HG03139 (cell line): ENCODE results near the gene HOXA5.
A peak's percentile ranks its signal among the peaks of the same experiment; 100 is the strongest.

Experiments used
- ATAC-seq: cut with Tn5 transposase; IDR thresholded peaks from one replicate; pipeline ENCODE4 v1.9.1; 2021; ENCODE audit not compliant: unreplicated experiment

HOXA5 gene

DNA sequence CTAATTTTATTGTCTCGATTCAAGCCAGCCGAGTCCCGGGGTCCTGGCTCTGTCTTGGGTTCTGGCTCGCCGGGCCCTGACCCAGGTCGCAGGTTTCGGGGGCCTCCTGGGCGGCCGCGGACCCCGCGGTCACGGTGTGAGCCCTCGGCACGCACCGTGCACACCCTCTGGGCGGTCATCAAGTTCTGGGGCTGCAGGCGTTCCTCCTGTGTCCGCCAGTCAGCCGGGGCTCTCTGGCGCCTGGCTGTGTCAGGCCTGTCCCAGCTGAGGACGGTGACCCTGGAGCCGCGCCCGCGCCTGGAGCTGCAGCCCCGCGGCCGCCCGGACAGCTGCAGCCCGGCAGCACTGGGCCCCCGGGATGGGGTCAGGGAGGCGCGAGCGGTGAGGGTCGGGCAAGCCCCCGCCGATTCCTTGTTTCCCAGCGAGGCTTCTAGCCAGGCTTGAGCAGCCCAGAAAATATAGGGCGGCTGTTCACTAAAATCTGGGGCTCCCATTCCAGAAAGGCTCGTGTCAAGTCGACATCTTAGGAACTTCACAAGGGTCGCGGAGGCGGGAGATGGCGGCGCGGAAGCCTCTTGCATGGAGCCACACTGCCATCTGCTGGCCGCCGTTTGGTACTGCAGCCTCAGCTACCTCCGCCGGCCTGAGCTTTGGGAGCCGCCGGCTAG, 17.2 kb upstream of the HOXA5 start:
- no peak for ATAC-seq

DNA sequence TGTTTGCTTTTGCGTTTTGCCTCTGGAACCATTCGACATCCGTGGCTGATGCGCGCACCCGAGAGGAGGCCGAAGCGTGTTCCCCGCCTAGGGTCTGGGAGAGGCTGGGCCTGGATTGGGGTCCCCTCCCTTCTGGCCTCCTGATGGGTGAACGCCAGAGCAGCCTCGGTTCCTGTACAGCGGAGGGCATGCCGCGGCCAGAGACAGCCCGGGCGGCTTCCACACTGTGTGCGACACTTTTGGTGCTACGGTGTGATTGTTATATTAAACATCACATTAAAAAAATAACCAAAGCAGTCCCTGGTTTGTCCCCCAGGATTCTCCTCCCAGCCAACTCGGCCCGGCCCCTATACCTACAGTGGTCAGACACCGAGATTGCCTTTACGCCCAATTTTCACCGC, 16.7 kb upstream of the HOXA5 start:
- no peak for ATAC-seq

DNA sequence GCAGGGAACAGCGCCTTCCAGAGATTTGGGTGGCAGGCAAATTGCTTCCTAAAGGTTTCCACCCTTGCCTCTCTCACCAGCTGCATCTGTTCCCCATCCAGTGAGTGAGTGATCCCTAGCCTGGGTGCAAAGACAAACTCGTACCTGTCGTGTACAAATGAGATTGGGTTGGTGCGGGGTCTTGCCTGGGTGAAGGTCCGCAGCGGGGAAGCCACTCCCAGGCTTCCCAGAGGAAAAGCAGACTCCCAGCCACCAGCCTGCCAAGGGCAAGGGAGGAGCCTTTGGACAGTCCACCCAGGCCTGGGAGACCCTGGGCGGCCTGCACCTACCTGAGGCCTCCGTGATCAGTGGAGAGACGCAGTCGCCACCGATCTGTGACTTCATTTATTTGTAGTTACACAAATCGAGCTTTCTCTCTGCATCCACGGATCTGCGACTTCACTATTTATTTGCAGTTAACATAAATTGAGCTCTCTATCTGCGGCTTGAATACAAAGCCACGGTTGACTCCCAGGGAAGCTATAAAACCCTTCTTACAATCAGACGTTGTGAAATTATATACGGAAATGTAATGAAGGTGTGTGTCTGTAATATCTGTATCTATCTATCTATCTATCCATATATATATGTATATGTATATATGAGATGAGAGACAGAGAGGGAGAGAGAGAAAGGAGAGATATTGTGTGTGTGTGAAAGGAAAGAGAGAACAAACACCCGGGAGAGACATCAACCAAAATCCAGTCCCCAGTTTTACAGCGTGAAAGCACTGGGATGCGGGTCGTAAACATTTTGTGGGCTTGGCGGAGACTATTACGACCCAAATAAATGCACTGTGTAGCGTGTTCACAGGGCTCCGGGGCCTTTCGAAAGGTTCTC, 16.0 kb upstream of the HOXA5 start:
- no peak for ATAC-seq

DNA sequence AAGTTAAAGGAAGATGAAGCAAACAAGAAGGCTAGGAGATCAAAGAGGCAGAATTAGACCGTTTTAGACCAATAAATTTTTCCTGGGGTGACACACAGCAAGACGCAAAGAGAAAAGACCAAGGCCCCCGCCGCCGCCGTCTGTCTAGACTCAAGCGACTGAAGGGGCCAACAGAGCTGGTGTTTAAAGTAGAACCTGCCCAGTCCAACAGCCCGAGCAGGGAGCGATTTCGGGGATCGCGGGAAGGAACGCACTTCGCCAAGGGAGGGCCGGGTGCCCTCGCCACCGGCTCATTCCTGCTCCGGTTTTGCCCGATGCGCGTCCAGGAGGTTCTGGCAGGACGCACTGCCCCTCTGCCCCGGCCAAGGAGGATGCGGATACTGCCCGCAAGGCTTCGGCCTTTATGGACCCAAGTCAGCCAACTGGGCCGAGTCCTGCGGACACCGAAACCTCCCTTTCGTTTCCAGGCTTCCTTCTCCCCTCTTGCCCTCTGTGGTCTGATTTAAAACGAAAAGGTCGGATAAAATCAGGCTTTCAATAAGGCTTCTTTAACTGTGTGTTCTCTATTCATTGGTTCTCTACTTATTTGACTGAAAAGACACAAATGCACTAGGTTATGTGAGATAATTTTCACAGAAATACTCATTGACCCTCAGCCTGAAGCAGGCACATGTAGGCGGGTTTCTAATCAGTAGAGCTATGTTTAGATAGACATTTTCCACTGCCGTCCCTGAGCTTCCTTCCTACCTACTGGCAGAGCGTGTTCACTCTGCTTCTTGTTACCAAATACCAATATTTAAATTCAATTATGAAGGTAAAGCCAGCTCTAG, 15.2 kb upstream of the HOXA5 start:
- no peak for ATAC-seq

DNA sequence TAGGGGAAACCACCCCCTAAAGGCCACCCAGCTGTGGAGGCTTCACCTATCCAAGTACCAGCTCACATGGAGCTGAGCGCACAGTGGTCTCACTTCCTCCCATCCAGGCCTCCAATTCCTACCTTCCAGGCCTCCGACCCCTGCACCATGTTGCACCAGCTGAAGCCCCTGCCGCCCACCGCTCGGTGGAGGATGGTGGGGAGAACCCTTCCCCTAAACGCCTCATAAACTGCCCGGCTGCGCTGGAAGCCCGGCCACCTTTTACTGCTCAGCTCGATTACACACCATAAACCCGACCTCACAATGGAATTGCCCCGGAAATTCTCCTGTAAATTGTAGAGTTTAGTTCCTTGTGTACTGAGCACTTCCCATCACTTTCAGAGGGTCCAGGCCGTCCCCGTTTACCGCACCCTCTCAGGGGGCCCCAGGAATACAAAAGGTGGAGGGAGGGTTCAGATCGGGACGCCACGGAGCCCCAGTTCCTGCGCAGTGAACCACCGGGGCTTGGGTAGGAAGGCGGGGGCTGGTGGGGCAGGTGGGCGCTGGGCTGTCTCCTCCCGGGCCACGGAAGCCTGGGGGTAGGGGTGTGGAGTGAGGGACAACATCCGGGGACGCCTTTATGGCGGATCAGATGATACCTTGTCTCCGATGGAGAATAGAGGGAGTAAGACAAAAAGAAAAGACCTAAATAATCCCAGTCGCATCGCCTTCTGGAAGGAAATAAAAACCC, 14.4 kb upstream of the HOXA5 start:
- no peak for ATAC-seq

DNA sequence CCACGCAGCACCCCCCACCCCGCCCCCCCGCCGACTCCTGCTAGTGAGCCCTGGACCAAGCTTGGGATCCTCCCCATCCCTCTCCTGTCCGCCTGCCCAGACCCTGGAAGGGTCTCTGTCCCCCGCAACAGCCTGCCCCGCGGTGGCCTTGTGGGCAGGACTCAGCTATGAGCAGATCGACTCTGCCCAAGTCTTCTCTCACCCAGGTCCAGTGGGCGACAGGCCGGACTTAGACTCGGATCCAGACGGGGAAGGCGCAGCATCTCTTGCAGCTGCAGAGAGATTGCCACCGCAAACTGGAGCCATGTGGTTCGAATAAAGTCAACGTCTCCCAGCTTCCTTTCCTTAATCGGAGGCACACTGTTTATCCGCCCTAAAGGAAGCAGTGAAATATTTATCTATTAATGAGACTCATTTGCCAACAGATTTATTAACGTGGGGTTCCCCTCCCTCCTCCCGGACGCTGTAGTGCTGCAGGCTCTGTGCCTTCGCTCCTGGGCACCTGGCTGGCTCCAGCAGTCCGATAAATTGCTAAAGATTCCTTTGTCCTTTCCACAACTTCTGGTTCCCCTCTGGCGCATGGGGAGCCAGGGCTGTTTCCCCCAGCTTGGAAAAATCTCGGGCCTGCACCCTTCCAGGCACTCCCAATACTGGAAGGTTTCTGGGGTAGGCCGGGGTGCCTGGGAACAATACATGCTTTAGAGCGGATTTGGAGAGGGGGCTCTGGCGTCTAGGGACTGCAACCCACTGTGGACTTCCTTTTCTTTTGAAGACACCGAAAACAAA, 13.6 kb upstream of the HOXA5 start:
- no peak for ATAC-seq

DNA sequence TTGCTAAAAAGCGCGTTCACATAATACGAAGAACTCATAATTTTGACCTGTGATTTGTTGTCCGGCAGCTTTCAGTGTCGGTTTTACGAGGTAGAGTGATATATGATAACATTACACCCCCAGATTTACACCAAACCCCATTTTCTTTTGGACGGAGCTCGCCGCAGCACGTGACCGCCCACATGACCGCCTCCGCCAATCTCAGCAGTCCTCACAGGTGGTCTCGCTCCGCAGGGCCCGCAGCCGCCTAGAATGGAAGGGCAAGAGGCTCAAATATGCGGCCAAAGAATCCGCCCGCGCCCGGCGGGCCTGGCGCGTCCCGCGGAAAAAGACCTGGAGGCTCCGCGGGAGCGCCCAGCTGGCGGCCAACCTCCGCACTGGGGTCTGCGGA, 13.0 kb upstream of the HOXA5 start, which contains the start of gene HOXA7:
TSS of gene HOXA7 (minus strand) at position 168 of the 391 bp plus-strand sequence. CDS start at position 38, 130 bp downstream.
- no peak for ATAC-seq

DNA sequence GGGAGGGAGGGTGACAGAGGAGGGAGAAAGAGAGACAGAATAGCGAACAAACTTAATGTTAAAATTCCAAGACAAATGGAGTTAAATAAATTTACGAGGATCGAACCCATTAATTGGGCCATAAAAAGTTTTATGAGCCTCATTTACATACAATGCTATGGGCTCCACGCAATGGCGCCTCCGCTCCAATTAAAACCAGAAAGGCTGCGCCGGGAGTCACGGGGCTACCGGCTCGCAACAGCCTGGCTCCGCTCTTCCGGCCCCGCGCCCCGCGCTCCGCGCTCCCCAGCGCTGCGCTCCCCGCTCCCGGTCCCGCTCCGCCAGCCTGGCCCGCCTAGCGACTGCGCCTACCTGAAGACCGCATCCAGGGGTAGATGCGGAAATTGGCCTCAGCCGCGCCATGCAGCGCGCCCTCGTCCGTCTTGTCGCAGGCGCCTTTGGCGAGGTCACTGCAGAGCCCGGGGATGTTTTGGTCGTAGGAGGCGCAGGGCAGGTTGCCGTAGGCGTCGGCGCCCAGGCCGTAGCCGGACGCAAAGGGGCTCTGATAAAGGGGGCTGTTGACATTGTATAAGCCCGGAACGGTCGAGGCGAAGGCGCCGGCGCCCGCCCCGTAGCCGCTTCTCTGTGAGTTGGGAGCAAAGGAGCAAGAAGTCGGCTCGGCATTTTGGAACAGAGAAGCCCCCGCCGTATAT, 12.5 kb upstream of the HOXA5 start:
- ATAC-seq: no peak

DNA sequence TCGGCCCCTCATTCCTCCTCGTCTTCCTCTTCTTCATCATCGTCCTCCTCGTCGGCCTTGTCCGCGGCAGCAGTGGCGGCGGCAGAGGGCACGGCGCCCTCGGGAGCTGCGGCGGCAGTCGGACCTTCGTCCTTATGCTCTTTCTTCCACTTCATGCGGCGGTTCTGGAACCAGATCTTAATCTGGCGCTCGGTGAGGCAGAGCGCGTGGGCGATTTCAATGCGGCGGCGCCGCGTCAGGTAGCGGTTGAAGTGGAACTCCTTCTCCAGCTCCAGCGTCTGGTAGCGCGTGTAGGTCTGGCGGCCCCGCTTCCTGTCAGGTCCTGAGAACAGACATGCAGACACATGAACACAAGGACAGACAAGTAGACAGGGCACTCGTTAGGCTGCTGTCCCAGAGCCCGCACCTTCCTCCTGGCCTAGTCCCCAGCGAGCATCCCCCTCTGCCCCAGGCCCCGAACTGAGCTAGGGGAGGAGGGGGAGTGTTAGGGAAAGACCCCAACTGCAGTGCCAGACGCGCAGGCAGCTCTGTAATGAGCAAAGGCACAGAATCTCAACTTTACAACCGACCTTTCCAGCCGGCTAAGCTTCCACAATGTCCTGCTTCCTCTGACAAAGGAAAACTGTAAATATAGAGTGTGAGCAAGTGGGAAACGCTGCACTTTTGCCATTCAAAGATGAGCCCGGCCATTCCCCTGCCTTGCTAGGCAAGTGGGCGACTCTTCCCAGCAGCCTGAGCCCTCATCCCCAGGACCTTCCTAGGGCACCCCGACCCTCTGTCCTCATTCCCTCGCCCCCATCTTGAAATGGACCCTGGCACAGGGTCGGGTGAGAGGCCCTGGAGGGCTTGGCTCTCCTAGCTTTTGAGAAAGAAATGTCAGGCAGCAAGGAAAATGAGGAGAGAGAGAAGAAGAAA, 11.7 kb upstream of the HOXA5 start:
- no peak for ATAC-seq

DNA sequence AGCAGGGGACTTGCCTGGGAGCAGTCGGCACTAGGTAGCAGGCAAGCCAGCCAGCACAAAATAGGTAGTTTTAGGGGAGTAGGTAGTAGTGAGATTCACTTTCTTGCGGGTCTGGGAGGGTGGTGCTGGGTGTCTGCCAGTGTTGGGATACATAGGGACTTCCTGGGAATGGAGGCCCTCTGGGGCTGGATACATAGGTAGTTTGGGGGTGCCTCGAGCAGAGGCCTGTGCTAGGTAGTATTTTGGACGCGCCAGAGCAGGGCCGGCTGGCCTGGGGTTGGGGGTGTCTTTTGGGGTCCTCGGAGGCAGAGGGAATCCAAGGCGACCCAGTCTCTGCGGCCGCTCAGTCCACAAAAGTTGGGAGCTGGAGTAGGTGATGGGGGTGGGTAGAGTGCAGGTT, 10.9 kb upstream of the HOXA5 start:
- ATAC-seq: no peak

DNA sequence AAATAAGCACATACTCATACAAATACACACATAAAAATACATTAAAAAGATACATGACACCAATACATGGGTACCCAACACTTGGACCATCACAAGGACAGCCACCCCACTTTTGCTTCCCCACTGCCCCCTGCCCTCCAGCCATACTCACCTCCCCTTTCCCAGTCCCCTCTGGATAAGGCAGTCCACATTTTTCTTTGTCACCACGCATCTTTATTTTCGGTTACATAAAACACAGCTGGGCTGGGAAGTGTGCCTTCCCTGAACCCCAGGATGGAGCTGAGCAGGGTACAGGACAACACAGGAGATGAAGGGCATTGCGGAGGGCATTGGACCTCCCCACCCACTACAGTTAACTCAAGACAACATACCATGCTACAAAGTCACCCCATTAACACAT, 10.0 kb upstream of the HOXA5 start:
- ATAC-seq: no peak

DNA sequence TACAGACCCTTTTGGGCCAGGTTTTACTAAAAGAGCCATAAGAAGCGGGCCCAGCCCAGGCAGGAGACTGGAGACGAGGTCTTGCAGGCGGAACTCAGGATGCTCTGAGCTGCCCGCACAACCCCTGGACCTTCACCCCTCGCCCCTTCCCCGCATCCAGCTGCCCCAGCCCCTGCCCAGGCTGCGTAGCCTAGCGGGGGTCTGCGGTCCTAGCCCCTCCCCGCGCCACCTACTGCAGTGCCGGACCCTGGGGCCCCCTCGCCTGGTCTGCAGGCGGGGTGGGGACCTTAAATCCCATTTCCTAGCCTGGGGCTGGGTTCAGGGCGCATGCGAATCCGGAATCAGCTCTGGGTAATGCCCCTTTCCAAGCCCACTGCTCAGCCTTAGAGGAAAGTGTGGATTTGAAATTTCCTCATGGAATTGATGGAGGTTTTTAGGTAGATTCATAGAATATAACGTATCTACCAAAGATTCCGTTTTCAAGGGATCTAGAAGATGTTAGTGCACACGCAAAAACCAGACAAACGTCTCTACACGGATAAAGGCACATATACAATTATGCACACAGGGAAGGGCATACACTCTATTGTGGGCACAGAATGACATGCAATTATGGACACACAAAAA, 9.4 kb upstream of the HOXA5 start:
- ATAC-seq: no peak

DNA sequence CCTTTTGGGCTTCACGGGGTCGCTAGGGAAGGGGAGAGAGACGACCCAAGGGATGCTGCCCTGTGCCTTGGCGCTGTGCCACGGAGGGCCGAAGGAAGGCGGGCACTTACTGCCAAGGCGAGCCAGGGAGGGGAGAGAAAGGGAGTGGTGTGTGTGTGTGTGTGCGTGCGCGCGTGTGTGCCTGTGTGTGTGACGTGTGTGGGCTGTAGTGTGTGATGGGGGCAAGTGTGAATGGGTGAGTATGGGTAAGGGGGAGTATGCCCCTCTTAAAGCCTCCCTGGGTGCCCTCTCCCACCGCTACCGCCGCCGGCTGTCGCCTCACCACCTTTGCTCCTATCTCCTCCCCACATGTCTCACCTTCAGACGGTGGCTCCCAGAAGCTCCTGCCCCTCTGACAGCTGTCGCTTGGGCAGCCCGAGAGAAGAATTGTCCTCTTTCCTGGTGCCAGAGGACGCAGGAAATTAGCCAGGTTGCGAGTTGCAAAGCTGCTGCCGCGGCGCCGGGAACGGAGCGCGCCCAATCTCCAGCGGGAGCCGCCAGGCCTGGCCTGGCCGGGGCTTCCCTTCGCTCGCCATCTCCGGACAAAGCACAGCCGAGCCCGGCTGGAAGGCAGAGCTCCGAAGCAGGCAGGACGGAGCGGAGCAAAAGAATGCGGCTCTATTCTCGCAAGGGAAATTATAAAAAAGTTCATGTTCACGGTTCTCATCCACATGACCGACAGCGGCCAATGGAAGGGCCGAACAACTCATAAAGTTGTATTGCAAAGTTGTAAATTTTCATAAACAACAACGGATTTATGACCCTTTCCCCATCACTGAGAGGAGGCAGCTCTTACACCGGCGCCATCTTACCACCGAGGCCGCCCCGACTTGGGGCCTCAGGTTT, 8.7 kb upstream of the HOXA5 start, which contains the start of gene HOXA3:
TSS of gene HOXA3 (minus strand) at position 653 of the 885 bp plus-strand sequence. CDS start 41,943 bp downstream, outside the sequence.
- no peak for ATAC-seq

DNA sequence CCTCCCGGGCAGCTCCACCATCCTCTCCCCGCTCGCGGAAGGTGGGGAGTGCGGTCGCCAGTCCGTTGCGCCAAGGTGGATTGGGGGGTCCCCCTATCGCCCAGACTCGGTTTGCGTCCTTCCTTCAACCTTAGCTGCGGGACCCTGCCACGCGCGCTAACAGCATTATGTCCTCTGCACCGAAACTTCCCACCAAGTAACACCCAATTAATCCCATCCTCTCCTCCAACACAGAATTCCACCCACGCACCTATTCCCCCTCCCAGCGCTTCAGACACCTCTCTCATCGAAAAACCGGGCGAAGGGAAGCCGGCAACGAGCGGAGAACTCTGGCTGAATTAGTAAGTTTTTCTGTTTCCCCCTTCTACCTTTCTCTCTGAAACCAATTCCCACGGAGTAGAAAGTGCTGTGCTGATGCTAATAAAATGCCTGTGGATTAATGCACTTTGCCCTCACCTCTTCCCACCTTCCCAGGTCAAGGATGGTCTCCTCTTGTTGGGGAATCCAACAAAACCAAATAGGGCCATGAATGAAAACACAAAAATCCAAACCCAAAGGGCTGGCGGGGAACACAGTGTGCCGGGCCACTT, 8.0 kb upstream of the HOXA5 start:
- ATAC-seq: no peak

DNA sequence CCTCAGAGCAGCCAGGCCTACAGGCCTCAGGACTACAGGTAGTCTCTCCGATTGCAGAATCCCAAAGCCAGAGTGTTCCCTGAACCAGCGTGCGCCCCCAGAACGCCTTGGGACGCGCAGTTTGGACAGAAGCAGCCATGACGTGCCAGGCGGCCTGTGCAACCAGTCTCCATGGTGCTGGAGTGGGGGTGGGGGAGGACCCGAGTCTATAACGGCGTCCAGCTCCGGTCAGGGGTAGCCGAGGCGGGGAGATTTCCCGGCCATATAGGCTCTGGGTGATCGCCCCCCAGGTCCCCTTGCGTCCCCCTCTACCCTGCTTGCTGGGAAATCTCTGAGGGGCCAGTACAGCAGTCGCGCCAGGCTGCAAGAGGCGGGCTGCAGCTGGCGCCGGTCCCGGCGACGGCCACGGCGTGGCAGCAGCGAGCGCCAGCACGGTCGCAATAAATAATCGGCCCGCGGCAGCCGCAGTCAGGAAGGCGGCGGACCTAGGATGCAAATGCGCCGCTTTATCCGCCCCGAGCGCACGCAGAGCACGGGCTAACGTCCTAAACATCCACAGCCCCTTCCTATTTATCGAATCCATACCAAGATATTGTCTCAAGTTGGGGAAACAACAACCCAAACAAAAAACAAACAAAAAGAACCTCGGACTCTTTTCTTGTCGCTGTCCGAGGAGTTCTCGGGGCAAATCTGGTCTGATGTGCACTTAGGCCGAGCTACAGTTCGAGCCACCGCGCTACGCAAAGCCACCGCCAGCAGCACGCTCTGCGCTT, 7.3 kb upstream of the HOXA5 start:
- ATAC-seq: peak; percentile 72
